ENCODE results near the gene ST7. TPM values are rescaled to one million over a fixed set of nuclear protein-coding genes. Genes with fewer than 3 reads are reported as not detected.

ST7 gene
- total and polyA plus RNA-seq, 2 experiments from 2014 or later = 31.2 to 38.5 TPM

DNA sequence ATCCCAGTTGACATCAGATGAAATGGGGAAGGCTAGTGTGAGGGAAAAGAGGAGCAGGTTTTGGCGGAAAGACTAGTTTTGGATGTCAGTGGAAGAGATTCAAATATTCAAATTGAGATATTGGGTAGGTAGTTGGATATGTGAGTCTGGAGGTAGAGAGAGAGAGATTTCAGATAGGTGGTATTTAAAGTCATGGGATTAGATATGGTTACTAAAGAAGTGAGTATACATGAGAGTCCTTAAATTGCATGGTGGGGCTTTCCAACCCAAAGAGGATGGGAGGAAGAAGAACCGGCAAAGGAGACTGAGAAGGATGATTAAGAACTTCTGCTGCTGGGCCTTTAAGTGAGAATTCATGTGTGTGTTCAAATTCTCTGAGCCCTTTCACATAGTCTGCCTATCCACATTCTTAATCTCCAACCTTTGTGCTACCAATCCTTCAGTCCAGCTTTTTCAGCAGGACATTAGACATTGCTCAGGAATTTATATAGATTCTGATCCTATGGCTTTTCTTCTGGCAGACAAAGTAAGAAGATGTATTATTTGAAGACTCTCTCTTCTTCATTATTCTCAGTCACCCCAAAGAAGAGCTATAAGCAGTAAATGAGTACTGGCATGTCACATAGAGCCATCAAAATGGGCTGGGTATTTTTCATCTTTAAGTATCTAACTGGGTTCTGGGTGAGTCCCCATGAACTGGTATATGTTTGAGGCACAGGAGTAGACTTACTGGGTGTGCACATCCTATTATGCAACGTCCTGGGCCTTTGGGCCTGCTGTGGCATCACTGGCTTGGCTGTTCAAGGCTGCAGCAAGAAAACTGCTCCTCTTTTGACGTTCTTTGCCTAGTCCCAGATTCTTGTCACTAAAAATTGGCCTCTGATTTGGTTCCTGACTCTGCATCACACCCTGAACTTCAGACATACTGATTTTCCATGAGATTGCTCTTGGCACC is 33.6 kb downstream of the ST7 start:
- Histone ChIP-seq H3K79me2 (peaks cover 64% of the 10 kb centered on the region), H2AFZ (no peak overlapping the region), H3K4me3 (no peak overlapping the region), H3K36me3 (replicated peaks; ENCODE audit: insufficient read depth, low read depth) (no peaks in the 10 kb centered on the region), H4K20me1 (ENCODE audit: insufficient read depth, poor library complexity, severe bottlenecking) (no peaks in the 10 kb centered on the region), H3K9me2 (replicated peaks; ENCODE audit: insufficient read depth) (no peaks in the 10 kb centered on the region), H3K27me3 (no peaks in the 10 kb centered on the region), H3K4me2 (no peak overlapping the region), H3K4me1 (ENCODE audit: insufficient read depth) (no peaks in the 10 kb centered on the region), H3K9me3 (ENCODE audit: low read depth) (no peaks in the 10 kb centered on the region), H3K27ac (no peak overlapping the region)
- WGBS (ENCODE audit: low lambda C conversion rate, missing lambda C conversion rate) = 91% methylated on average over 4 of the region's 4 CpGs
- TF ChIP-seq, protein P1, sequence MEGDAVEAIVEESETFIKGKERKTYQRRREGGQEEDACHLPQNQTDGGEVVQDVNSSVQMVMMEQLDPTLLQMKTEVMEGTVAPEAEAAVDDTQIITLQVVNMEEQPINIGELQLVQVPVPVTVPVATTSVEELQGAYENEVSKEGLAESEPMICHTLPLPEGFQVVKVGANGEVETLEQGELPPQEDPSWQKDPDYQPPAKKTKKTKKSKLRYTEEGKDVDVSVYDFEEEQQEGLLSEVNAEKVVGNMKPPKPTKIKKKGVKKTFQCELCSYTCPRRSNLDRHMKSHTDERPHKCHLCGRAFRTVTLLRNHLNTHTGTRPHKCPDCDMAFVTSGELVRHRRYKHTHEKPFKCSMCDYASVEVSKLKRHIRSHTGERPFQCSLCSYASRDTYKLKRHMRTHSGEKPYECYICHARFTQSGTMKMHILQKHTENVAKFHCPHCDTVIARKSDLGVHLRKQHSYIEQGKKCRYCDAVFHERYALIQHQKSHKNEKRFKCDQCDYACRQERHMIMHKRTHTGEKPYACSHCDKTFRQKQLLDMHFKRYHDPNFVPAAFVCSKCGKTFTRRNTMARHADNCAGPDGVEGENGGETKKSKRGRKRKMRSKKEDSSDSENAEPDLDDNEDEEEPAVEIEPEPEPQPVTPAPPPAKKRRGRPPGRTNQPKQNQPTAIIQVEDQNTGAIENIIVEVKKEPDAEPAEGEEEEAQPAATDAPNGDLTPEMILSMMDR (IDR thresholded peaks at IDR 0.05; ENCODE audit: poor library complexity) = no peak
- TF ChIP-seq EZH2phosphoT487 (IDR thresholded peaks at IDR 0.05; ENCODE audit: low read depth, severe bottlenecking, unreplicated experiment) (no peak), EZH2 (IDR thresholded peaks at IDR 0.05; ENCODE audit: borderline replicate concordance) (no peak)
- DNase-seq (ENCODE audit: low spot score) = no peak

DNA sequence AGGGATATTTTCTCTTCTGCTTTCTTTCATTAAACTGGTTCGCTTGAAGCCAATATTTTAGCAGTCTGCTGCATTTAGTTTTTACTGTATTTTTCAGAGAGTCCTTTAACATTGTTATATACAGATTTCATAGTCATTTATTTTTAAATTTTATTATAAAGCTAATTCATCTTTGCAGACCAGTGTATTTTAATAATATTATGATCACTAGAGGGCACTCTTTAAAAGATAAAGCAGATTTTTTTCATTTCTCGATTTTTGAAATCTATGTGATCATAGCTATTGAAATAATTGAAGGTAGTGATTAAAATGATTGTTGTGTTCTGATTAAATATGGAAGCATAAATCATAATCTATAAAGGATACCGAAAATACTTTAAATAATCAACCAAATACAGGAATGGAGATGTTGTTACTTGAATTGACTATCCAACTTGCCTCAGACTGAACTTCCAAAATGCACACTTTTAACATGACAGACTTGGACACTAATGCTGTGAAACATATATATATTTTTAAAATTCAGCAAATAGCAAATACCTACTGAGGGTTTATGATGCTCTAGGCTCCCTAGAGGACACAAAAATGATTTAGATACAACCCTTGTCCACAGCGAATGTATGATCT is 35.2 kb downstream of the ST7 start:
- Histone ChIP-seq H3K27me3 (no peaks in the 10 kb centered on the region), H3K9me3 (ENCODE audit: low read depth) (no peaks in the 10 kb centered on the region), H3K27ac (no peak overlapping the region), H4K20me1 (ENCODE audit: insufficient read depth, poor library complexity, severe bottlenecking) (no peaks in the 10 kb centered on the region), H3K36me3 (replicated peaks; ENCODE audit: insufficient read depth, low read depth) (no peaks in the 10 kb centered on the region), H3K4me2 (no peak overlapping the region), H3K4me3 (no peak overlapping the region), H3K9me2 (replicated peaks; ENCODE audit: insufficient read depth) (no peaks in the 10 kb centered on the region), H3K79me2 (peaks cover 58% of the 10 kb centered on the region), H3K4me1 (ENCODE audit: insufficient read depth) (no peaks in the 10 kb centered on the region), H2AFZ (no peak overlapping the region)
- DNase-seq (ENCODE audit: low spot score) = no peak
- no peak for TF ChIP-seq EZH2phosphoT487 (IDR thresholded peaks at IDR 0.05; ENCODE audit: low read depth, severe bottlenecking, unreplicated experiment)
- TF ChIP-seq, protein P1 (IDR thresholded peaks at IDR 0.05; ENCODE audit: poor library complexity) = peak; percentile 61
- 83% methylated on average over 4 of the region's 4 CpGs for WGBS (ENCODE audit: low lambda C conversion rate, missing lambda C conversion rate)

DNA sequence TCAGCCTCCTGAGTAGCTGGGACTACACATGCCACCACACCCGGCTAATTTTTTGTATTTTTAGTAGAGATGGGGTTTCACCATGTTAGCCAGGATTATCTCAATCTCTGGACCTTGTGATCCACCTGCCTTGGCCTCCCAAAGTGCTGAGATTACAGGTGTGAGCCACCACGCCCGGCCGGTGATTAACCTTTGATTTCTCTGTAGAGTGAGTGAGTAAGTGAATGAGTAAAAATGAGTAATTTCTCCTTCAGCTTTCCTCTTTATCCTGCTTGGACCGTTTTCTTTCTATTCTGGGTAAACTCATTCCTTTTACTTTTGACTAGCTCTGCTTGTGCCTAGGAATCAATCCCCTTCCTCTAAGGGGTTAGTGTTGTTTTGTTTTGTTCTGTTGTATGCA is 36.8 kb downstream of the ST7 start:
- H3K4me1 ChIP-seq (ENCODE audit: insufficient read depth) = no peaks in the 10 kb centered on the region
- H3K4me2 ChIP-seq = no peak overlapping the region
- no peaks in the 10 kb centered on the region for H3K36me3 ChIP-seq (replicated peaks; ENCODE audit: insufficient read depth, low read depth)
- 93% methylated on average over 5 of the region's 5 CpGs for WGBS (ENCODE audit: low lambda C conversion rate, missing lambda C conversion rate)
- H4K20me1 ChIP-seq (ENCODE audit: insufficient read depth, poor library complexity, severe bottlenecking) = no peaks in the 10 kb centered on the region
- no peak overlapping the region for H2AFZ ChIP-seq
- no peaks in the 10 kb centered on the region for H3K9me2 ChIP-seq (replicated peaks; ENCODE audit: insufficient read depth)
- no peaks in the 10 kb centered on the region for H3K9me3 ChIP-seq (ENCODE audit: low read depth)
- no peaks in the 10 kb centered on the region for H3K27me3 ChIP-seq
- H3K79me2 ChIP-seq = peaks cover 69% of the 10 kb centered on the region
- DNase-seq (ENCODE audit: low spot score) = no peak
- no peak overlapping the region for H3K27ac ChIP-seq
- TF ChIP-seq, protein P1 (IDR thresholded peaks at IDR 0.05; ENCODE audit: poor library complexity) = no peak
- no peak for TF ChIP-seq EZH2 (IDR thresholded peaks at IDR 0.05; ENCODE audit: borderline replicate concordance)
- TF ChIP-seq EZH2phosphoT487 (IDR thresholded peaks at IDR 0.05; ENCODE audit: low read depth, severe bottlenecking, unreplicated experiment) = no peak
- H3K4me3 ChIP-seq = no peak overlapping the region

Measured in hepatocyte (in vitro differentiated cells).